RKO (cell line): Measurements from ENCODE around the gene GLRA1.
A peak's percentile ranks its signal among the peaks of the same experiment; 100 is the strongest.
"Not testable (repeated sequence)": the region's sequence is repeated elsewhere in the genome, so short reads cannot be mapped to it uniquely, and the experiment has no call there.

Source experiments
- DNase-seq: peaks from one replicate; pipeline ENCODE4 v3.0.0-alpha.2; 2016; ENCODE audit warnings: low spot score

Gene GLRA1

DNA sequence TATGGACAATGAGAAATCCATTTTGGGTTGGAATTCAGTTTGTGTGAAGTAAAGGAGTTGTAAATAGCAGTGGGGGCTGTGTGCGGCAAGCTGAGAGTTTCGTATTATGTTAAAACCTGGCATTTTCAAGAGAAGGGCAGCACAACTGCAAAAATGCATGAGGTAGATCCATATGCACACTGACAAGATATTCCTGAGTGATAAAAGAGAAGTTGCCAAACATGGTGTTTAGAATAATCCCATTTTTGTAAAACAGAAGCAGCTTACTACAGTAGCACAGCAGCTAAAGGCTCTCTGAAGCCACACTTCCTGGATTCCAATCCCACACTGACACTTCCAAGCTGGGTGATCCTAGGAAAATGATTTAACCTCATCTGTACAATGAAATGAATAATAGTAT lies 11.2 kb downstream of the GLRA1 start:
- no peak for DNase-seq

- DNase-seq = no peak
Observed at GRCh38 chr5:151912360-151912759, 12.3 kb downstream of the GLRA1 start.

- DNase-seq = no peak
Observed at GRCh38 chr5:151911011-151911410, 13.6 kb downstream of the GLRA1 start.

GRCh38 chr5:151909628-151910027 lies 15.0 kb downstream of the GLRA1 start:
- no peak for DNase-seq

DNA sequence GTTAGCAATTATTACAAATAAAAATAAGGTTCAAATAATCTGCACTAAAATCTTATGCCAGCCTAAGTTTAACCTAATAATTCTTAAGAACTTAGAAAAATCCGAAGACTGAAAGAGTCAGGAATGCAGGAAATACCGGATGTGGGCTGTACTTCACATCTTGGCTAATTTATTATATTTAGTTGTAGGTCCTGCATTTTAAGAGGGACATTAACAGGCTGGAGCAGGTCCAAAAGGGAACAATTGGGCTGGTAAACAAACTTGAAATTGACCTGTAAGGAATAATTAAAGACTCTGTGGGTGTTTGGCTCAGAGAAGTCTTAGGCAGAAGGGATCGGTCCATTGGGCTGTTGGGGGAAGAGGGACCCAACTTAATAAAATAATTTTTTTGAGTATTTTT lies 18.4 kb downstream of the GLRA1 start:
- no peak for DNase-seq

DNA sequence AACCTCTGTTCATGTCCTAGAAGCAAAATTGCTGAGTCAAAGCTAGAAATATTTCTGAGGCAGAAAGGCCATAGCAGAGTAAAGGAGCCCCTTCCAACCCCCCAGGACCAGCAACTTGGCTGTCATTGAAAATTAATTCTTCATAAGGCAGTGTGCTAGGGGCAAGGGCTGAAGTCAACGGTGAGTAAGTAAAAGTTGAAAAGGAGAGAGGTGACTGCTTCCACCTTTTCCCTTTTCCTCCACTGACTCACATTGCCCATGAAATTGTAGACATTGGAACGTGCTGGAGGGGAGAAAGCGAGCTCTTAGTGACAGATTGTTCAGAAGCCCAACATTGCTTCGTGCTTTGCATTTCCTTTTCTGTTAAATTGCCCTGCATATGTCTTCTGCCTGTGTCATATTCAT lies 19.1 kb downstream of the GLRA1 start:
- DNase-seq = no peak

GRCh38 chr5:151904909-151905308 lies 19.7 kb downstream of the GLRA1 start:
- no peak for DNase-seq

GRCh38 chr5:151904127-151904526 lies 20.5 kb downstream of the GLRA1 start:
- DNase-seq = no peak

DNA sequence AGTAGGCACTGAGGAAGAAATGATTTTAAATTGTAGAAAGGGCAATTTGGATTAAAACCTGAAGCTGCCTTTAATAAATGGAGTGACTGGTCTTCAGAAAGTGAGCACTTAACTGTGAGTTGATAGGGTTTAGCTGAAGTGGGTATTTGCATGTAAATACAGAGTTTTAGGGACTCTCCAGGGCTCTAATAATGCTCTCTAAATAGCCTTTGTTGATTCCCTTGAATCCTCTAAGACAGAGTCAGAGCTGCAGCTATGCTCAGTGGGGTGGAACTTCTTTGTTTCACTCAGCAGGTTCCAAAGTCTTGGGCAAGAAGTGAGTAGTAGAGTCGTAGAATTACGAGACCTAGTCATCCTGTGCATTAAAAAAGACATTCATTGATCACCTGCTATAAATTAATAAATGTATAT lies 21.4 kb downstream of the GLRA1 start:
- DNase-seq = no peak

GRCh38 chr5:151902215-151902614 lies 22.4 kb downstream of the GLRA1 start:
- DNase-seq = no peak

- no peak for DNase-seq
Observed at GRCh38 chr5:151901611-151902010, 23.0 kb downstream of the GLRA1 start.

- no peak for DNase-seq
Observed at GRCh38 chr5:151900891-151901290, 23.8 kb downstream of the GLRA1 start.

DNA sequence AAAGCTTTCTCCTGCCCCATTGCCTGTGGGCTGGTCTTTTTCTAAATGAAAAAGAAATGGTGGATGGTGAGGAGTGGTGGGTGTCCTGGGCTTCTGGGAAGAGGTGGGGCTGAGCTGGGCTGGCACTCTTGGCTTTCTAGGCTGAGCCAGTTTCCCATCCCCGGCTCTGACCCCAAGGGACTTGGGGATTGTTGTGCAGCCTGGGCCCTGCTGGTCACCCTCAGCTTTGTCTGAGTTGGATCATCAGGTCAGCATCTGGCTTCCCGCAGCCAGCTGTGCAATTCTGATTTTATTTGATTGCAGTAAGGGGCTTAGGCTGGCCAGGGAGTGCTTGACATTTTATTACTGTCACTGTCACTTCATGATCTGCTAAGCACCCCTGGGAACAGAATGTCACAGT lies 25.3 kb downstream of the GLRA1 start:
- no peak for DNase-seq

DNA sequence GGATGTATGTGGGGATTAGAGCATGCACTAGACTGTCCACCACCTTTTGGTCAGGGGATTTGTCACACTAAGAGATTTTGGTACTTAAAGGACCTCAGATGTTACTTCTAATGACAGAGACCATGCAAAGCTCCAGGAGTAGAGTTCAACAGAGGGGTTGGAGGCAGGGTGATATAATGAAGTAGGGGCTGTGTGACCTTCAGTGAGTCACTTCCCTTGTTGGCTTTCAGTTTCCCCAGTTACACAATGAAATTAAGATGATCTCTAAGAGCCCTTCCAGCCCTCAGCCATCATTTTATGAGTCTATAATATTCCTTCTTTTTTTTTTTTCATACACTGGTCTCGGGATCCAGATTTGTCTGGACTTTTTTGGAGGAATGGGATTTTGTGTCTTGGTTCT lies 26.8 kb downstream of the GLRA1 start:
- DNase-seq = no peak

GRCh38 chr5:151897020-151897552 lies 27.6 kb downstream of the GLRA1 start:
- DNase-seq = no peak

- DNase-seq = peak; percentile 25
Observed at GRCh38 chr5:151896031-151896691, 28.5 kb downstream of the GLRA1 start.

DNA sequence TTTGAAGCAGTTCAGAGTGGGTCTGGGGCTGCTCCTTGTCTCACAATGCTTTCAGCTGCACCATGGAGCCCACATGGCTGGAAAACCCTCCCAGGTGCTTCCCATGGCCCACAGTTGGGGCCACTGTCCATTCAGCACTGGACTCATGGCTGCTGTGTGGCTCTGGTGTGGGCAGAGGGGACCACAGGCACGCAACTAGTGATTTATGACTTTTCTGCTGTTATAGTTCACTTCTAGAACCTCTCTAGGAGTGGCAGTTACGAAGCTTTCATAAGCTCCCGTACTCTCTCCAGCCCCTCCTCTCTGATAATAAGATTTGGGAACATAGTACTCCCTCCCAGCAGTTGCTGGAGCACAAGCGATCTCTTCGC lies 29.0 kb downstream of the GLRA1 start:
- DNase-seq = no peak

DNA sequence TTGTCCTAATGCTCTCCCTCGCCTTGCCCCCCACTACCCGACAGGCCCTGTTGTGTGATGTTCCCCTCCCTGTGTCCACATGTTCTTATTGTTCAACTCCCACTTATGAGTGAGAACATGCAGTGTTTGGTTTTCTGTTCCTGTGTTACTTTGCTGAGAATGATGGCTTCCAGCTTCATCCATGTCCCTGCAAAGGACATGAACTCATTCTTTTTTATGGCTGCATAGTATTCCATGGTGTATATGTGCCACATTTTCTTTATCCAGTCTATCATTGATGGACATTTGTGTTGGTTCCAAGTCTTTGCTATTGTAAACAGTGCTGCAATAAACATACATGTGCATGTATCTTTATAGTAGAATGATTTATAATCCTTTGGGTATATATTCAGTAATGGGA lies 31.2 kb downstream of the GLRA1 start:
- not testable (repeated sequence) for DNase-seq

DNA sequence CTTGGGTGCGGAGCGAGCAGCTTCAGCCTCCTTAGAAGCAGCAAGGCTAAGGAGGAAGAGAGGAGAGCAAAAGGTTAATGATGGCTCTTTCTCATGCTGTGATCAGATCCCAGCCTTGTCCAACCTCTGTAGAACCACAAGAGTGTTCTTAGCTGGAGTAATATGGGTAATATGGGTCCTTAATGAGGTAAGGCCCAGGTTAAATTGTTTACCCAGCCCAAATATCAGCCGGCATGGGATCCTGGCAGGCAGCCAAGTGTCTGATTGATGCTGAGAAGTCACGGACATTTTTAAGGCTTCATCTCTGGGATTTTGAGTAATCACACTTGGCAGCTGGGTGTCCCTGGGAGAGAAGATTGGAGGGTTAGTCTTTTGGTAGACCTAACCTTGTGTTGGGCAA lies 32.3 kb downstream of the GLRA1 start:
- DNase-seq = no peak

DNA sequence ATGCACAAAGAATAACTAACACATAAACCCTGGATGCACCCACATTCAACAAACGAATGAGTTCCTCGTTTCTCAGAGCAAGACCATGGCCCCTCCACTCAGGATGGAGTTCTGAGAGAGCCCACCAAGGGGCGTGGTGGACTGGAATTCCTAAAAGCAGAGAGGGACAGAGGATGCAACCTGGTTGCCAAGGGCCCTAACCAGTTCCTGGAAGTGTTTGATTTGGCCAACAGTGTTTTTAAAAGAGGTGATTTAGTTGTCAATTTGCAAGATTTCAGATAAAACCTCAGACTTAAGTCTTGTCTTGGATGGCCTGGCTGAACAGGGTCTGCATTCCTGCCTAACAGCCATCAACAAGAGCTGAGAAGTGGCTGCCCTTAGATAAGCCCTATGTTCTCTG lies 34.4 kb downstream of the GLRA1 start:
- DNase-seq = no peak

DNA sequence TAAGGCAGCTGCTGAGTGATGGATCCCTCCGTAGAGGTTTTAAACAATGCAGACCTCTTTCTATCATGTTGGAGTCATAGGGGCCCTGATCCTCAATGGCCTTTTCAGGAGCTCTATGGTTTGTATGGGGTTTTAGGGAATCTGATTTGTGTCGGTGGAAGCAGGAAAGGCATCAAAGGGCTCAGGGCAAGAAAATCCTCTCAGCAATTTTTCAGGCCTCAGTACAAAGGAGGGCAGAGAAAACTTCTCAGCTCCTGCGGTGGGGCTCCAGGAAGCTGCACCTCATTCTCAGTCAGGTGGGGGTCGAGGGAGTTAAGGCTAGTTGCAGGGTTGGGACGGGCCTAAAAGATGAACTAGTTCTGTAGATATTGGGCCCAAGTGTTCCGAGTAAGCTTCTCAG lies 35.0 kb downstream of the GLRA1 start:
- no peak for DNase-seq

DNA sequence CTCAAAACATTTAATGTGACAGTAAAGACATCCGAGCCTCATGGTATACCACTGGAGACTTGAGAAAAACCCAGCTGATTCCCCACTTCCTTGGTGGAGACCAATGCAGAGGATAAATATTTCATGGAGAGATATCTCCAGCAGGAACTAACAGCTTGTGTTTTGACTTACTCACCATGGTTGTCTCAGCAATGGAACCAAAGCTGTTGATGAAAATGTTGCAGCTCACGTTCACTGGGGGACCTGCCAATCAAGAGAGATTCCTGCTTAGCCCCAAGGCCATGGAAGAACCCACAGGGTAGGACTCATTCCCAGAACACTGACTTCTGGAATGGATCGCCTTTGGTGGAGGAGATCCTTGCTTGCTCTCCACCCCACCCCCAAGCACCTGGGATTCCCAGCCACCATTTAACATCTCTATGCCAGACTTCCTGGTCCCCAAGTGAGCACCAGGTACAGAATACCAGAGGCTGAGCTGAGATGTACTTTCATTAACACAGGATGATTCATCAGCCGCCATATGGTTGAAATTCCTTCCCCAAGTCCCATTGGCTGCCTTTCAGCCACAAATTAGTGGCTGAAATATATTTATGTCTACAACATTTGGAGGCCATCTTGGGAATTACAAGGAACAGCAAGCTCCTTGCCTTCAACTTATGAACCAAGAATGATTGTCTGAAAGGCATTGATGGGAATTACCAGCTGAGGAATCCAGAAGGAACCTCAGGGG lies 37.9 kb downstream of the GLRA1 start:
- DNase-seq = no peak

DNA sequence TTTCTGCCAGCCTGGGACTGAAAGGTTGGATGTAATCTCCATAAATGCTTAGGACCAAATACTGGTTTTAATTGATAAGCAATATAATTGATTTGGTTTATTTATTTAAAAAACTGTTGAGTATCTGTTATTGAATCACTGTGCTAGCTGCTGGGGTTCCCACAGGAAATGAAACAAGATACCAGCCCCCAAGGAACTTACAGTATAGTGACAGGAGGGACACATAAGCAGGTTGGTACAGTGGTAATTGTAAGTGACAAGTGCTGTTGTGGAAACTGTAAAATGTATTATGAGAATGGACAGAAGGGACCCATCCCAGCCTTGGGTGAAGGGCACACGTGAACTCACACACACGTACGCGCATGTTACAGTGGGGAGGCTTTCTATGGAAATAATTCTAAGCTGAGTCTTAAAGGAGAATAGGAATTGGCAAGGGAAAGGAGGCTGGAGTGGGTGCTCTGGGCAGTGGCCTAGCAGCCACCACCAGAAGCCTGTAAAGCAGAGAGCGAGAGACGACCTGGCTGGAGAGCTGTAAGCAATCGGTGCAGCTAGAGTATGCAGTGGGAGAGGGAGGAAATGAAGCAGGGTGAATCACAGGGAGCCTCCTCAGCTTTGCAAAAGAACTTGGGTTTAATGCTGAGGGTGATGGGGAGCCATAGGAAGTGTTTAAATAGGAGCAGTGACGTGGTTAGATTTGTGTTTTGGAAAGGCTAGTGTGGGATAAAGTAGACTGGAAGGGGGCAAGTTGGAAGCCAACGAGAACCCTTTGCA lies 39.3 kb downstream of the GLRA1 start:
- no peak for DNase-seq
